GF-D8 (cell line): ENCODE measurements around the gene ZIC2.

Source experiments
- DNase-seq: peaks from one replicate; lab custom pipeline; 2025; lab: John Stamatoyannopoulos, UW

ZIC2 gene

DNA sequence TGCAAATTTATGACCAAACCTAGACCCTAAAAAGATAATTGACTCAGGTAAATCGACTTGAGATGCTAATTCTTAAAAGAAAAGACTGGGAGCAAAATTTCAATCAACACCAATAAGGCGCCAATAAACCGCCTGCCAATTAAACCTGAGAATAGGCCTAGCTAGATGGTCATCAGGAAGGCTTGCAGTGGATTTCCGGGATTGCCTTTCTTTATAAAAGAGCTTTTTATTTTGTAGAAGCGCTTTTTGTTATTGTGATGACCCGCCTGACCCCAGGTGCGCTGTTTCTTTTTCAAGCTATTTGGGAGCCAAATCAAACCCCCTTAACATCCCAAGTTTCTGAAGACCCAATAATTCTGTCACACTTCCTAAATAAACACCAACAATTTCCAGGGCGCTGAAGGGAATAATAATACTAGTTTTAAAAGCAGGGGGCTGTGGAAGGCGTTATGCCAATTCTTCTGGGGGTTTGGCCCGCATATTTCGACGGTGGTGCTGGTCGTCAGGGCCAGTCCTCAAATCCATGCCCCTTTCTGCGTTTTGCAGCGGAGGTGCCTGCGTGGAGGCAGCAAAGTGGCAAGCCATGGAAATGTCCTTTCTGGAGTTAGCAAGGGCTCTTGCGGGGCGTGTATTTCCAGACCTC lies 7.2 kb upstream of the ZIC2 start:
- DNase-seq = no peak

DNA sequence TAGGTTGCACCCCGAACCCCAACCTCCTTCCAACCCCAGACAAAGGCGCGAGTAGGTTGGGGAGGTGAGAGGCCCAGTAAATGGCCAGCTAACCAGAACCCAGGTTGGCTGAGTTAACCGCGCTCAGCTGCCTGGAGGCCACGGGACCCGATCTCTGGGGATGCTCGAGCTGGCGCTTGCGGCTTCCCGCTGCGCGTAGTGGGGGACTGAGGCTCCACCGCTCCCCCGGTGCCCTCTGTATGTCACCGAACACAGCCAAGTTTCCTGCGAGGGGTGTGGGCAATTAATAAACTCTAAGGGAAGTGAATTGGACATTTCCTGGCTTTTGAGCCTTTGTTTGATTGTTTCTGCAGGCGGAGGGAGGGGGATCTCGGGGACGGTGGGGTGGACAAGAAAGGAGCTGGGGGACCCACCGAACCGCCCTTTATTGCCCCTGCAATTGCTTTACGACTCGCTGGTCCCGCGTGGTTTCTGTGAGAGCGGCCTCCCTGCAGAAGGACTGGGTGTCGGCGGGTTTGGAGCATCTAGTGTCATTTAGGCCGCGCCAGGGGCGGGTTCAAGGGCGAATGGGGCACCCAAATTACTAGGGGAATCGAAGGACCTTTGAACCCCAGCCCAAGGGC lies 6.5 kb upstream of the ZIC2 start:
- DNase-seq = no peak

DNA sequence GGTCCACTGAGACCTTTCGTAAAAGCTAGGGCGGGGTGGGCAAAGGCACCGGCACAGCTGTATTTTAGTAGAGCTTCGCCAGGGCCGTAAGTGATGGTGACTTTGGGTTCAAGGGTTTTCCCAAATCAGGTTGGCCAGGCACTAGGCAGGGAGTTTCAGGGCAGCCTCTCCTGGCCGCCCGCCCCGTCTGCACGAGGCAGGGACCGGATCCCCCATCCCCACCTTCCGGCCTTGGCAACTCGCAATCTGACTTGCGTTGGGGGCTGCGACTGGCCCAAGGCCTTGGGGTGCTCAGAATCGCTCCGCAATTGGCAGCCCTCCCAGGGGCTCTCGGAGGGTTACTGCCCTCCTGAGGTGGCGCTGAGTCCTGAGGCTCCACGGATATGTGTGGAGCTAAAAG lies 6.0 kb upstream of the ZIC2 start:
- DNase-seq = no peak

DNA sequence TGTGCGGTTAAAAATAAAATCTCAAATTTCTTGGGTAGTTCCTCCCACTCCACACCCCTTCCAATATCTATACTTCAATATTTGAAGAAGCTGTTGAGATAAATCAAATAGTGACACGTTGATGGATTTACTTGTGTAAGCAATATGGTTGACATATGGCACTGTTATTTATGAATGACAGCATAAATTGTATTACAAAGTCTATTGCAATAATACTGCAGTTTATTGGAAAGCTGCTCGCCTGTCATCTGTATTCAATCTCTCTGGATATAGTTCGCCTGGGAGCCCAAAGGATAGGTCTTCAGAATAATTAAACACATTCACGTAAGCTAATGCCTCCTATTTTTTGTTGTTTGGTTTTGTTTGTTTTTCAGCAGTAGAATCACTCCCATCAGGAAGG lies 5.0 kb upstream of the ZIC2 start:
- DNase-seq = no peak

DNA sequence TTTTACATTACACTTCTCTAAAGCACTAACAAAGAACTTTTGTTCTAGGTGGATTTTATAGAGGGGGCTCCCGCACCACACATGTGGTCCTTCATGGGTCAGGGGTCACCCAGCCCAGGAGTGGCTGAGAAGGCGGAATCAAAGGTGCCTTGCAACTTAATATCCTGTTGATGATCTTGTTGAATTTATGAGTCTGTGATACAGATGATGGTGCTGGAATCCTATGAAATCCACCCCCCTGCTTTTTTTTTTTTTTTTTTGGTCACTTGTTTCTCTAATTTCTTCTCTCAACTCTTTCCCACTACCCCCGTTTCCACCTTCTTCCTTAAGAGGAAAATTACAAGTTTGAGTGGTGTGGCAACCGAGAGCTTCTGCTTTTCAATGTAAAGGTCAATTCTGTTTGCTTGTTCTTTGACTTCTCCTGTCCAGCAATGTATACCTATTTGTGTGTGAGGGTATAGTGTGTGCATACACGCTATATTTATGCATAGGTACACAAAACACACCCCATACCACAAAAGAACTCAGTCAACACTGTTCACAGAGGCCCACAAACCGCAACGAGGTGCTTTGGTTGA lies 4.2 kb upstream of the ZIC2 start:
- no peak for DNase-seq

DNA sequence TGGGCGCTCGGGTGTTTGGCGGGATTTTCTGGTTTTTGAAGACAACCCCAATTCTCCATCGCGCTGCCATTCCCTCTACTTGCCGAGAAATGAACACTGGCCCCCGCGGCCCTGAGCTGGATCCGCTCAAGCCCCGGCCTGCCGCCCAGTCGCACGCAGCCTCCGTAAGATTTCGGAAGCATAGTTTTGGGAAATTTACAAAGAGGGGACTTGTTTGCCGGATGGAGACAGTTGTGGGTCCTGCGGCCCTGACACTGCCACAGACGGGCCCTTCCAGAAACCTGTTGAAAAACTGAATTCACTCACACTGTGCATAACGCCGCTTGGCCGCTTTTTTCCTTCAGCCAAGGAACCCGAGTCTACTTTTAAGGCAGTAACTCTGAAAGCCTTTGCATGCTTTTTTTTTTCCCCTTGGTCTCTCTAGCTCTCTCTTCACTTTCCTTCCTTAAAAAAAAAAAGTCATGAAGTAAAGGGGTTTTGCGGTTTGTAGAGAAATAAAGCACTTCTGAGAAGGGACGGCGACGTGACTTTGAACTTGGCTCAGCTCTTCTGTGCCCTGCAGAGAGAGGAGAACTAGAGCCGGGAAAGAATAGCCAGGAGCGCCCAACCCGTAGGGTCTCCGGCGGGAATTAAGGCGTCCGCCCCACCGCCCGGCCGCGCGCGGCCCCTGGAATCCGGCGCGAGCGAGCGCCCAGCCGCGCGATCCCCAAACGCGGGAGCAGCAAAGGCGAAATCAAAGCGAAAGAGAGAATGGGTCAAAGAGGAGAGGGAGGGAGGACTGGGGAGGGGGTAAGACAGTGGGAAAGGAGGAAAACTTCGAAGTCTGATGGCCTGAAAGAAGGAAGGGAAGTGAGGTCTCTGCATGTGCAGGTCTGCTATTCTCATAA lies 3.4 kb upstream of the ZIC2 start:
- DNase-seq = no peak

DNA sequence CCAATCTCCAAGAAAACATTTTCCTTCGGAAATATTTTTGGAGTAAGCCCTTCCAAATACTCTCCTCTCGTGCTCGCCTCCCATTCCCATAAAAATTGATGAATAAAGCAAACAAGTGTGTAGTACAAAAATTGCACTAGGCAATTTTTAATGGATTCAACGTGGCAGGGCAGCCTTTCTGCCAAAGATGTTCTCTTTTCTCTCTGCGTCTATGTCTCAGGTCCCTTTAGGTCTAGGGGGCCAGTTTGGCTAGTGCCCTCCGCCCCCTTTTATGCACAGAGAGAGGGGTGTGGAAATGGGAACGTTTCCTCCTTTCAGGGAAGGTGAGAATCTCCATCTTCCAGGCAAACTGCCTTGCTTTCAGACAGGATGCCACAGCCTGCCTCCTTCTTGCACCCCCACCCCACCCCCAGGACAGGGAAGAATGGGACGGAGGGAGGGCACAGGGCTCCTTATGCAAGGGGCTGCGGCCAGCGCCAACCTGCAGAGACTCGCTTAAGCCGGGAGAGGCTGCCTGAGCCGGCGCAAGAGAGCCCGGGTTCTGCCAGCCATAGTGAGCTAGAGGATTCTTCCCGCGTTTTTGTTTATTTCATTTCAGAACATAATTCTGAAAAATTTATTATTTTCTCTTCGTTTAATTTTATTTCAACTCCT lies 2.7 kb upstream of the ZIC2 start:
- DNase-seq = no peak

DNA sequence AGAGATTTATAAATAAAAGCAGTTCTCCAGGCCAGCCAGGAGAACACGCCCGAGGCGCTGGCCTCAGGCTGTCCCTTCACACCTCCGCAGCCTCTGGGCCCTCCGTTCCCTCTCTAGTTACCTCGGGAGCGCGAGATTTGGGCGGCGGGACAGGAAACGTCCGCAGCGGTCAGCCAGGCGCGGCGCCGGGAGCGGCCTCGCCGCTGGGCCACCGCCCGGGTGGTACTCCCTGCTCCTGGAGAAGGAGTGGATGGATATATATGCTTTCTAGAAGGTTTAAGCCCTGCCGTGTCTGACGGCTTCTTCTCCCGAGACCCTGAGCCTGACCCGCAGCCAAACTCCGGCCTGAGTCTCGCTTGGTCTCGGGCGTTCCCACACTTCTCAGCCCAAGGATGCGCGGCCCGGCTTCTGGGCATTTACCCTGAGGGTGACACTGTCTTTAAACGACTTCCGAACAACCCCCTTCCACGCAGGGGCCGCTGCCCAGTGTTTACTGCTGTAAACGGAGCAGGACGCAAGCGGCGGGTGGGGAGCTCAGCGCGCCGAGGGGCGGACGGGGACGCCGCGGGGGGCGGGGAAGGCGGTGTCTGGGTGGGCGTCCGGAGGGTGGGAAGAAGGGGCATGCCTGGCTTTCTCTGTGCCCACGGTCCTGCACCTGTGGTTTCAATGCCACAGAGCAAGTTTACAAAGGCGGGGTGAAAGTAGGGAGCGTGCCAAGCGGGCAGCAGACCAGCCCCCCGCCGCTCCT lies 2.0 kb upstream of the ZIC2 start:
- no peak for DNase-seq

DNA sequence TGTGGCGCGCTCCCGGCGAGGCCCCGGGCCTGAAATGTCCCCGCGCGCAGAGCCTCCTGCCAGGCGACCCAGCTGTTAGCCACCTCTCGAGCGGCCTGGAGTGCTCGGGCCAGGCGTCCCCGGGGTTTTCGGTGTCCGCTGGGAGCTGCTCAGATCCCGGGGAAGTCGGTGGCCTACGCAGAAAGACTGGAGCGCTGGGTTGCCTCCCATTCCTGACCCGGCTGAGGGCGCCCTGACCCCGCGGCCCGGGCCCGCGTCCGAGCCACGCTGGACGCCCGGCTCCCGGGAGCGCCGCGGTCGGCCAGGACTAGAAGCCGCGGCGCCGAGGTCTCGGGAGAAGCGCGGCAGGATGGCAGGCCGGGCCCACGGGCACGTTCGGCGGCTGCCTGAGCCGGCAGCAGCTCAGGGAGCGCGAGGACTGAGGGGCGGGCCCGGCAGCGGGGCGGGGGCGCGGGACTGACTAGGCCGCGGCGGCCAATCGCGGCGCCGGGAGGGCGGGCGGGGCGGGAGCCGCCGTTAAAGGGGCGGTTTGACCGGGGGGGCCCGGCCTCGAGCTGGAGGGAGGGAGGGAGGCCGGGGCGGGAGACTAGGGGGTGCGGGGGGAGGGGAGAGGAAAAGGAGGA lies 1.3 kb upstream of the ZIC2 start:
- DNase-seq = no peak

DNA sequence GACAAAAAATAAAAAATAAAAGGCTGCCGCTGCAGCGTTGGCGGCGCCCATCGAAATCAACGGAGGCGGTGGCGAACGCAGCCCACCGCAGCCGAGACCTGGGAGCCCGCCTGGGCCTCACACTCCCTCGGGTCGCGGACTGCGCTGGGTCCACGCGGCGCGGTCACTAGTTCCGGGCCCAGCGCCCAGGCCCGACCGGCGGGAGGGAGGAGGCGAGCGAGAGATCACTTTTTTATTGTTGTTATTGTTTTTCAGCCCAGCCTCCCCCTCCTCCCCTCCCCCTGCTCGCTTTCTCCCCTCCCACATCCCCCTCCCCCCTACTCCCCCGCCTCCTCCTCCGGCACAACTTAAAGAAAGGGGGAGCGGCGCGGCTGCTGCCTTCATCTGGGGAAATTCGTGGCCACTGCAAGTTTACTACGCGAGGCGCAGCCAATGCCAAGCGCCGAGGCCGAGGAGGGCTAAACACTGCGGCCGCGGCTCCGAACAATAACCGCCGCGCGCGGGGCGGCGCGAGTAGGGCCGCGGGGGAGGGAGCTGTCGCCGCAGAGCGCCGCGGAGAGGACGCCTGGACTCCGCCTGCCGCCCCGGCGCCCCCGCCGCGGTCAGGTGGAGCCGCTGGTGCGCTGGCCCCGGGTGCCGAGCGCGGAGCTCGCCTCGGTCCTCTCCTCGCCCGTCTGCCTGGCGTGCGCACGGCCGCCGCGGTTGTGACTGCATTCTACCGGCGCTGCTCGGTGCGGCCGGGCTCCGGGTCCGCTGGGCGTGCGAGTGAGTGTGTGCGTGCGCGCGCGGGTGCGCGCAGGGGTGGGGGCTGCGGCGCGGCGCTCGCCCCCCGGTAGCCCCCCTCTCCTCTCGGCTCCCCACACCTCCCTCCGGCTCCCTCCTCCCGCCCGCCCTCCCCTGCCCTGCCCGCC lies 505 bp upstream of the ZIC2 start:
- DNase-seq = no peak

DNA sequence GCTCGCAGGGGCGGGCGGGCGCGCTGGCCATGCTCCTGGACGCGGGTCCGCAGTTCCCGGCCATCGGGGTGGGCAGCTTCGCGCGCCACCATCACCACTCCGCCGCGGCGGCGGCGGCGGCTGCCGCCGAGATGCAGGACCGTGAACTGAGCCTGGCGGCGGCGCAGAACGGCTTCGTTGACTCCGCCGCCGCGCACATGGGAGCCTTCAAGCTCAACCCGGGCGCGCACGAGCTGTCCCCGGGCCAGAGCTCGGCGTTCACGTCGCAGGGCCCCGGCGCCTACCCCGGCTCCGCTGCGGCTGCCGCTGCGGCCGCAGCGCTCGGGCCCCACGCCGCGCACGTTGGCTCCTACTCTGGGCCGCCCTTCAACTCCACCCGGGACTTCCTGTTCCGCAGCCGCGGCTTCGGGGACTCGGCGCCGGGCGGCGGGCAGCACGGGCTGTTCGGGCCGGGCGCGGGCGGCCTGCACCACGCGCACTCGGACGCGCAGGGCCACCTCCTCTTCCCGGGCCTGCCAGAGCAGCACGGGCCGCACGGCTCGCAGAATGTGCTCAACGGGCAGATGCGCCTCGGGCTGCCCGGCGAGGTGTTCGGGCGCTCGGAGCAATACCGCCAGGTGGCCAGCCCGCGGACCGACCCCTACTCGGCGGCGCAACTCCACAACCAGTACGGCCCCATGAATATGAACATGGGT lies 599 bp downstream of the ZIC2 start:
- DNase-seq = no peak

DNA sequence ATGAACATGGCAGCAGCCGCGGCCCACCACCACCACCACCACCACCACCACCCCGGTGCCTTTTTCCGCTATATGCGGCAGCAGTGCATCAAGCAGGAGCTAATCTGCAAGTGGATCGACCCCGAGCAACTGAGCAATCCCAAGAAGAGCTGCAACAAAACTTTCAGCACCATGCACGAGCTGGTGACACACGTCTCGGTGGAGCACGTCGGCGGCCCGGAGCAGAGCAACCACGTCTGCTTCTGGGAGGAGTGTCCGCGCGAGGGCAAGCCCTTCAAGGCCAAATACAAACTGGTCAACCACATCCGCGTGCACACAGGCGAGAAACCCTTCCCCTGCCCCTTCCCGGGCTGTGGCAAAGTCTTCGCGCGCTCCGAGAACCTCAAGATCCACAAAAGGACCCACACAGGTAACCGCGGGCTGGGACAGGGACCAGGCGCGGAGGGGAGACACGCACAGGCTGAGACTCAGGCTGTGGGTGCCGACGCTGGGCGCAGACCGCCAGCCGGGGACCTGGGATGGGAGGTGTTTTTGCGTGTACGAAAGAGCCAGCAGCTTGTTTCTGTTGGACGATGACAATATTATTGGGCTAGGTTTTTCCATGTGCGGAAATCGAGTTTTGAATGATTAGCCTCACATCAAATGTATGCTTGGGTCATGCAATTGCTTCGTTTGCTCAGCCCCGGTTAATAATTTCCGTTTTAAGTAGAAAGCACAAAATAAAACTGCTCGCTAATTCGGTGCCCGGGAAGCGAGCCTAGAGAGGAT lies 1.3 kb downstream of the ZIC2 start:
- DNase-seq = no peak

DNA sequence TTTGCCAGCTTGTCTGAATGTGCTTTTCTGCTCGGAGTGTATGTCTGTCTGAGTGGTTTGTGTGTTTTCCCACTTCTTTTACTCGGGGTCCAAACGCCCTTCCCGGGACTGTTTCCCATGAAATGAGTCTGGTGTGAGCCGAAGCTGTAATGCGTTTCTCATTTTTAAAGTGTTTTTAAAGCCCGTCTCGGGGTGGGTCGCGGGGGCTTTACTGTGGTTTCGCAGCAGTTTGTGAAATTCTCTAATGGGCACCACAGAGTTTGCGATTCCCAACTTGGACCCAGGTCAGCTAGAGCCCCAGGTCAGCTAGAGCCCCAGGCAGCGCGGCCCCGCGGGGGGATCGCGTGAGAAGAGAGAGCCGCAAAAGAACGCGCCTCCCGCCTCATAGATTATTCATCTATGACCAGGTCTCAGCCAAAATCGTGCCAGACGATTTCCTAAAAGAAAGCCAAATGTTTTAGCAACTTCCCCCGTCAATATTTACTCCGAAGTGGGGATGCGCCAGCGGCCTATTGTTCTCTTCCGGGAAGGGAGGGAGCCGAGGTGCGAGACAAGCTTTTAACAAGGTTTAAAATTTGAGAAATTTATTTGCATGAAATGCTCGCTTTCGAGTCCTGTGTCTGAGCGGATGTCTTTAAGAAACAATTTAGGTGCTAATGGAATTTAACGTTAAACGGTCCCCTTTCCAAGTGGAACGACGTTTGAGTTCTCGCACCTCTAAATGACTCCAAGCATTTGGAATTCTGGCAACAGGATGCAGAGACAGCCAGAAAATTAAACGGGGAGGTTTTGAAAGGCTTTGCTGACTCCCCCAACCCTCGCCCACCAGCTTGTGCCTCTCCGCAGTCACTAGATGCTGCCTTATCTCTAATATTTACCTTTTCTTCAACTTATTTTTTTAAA lies 2.2 kb downstream of the ZIC2 start:
- DNase-seq = no peak

DNA sequence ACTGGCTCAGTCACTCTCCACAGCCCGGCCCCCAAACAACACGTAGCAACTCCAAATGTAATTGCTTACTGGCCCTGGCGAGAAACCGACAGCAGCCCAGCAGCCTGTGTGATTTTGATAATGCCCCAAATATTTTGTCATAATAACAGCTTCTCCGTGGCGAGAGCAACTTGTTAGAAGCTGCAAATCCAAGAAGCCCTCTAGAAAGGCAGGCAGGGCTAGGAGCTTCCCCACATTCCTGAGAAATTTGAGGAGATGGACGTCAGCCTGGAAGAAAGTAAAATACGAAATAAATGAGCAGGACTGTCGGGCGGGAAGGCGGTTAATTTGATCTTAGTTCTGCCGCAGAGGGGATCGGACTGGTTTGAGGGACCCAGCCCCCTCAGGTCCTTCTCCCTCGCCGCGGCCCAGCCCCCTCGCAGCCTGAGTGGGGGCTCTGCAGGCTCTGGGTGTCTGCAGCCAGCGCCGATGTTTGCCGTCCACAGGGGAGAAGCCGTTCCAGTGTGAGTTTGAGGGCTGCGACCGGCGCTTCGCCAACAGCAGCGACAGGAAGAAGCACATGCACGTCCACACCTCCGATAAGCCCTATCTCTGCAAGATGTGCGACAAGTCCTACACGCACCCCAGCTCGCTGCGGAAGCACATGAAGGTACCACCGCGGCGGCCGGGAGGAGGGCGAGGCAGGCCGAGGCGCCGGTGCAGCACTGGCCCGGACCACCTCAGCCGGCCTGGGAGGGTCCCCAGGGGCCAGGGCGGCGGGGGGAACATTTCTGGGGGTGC lies 3.1 kb downstream of the ZIC2 start:
- DNase-seq = no peak

DNA sequence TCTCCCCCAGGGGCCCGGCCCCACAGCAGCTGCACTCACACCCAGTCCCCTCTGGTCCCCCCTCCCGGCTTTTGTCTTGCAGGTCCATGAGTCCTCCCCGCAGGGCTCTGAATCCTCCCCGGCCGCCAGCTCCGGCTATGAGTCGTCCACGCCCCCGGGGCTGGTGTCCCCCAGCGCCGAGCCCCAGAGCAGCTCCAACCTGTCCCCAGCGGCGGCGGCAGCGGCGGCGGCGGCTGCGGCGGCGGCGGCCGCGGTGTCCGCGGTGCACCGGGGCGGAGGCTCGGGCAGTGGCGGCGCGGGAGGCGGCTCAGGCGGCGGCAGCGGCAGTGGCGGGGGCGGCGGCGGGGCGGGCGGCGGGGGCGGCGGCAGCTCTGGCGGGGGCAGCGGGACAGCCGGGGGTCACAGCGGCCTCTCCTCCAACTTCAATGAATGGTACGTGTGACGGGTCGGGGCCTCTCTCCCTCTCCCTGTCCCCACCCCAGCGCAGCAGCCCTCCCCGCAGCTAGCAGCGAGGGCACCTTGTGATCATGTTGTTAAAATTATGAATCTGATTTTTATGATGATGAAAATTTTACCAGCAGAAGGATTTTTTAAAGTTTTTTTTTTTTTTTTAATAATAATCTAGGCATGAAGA lies 3.8 kb downstream of the ZIC2 start:
- no peak for DNase-seq

DNA sequence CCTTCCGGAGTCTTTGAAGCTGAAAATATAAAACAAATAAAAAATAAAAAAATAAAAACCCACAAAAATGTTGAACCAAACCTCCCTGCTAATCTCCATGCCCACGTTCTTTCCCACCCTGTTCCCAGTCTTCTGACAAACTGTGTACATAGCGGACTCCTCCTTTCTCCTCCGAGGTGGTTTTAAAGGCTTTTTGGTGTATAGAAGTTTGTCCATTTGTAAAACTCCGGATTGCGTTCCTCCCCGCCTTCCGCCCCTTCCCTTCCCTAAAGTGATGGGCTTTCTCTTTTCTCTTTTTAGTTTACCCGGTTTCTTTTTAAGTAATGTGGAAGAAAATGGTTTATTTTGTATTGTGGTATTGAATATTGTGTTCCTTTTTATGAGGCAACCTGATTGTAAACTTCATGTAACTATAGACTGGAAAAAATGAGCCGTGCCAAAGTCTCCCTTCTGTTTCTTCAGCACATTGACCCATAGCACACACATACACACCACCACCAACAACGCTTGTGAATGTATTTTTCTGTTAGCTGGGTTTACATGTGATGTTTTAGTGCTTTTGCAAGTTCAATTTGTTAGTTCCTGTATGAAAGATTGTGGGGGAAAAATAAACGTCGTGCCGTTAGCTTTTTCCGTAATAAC lies 4.4 kb downstream of the ZIC2 start:
- no peak for DNase-seq
